IMR-90 (cell line): ENCODE data around the gene ARPC1A. TPM values are rescaled to one million over a fixed set of nuclear protein-coding genes. Genes with fewer than 3 reads are reported as not detected.

Experiments used
- ATAC-seq: fragments of 200-7000 bp; cut with Tn5 transposase; 2 replicates; pipeline ENCODE4 v1.9.1; 2020; ENCODE audit warnings: low read depth, mild to moderate bottlenecking, moderate library complexity
- BruUV-seq: library from RNA; stranded (reverse); fragments of 400-500 nt; replicated peaks from 2 replicates; lab custom pipeline; 2021; lab: Mats Ljungman, UMichigan
- CTCF ChIA-PET: fragments of 300-600 bp; formaldehyde crosslinking; extraction: SDS; loops from one replicate; lab custom pipeline; 2021; ENCODE audit warnings: antibody characterized with exemption; lab: Yijun Ruan, JAX
- POLR2A ChIA-PET: fragments of 300-600 bp; sonication (Branson Sonifier 250); formaldehyde crosslinking; loops from one replicate; lab custom pipeline; 2022; ENCODE audit warnings: antibody characterized with exemption; ENCODE audit not compliant: unreplicated experiment; lab: Charles Lee
- DNase-seq: peaks from one replicate; pipeline ENCODE4 v3.0.0; 2013
- H2AFZ ChIP-seq: replicated peaks from 2 replicates; pipeline ENCODE3; 2013; ENCODE audit warnings: low read length, mild to moderate bottlenecking; ENCODE audit not compliant: poor library complexity
- H2AK5ac ChIP-seq: 2 replicates; pipeline ENCODE4 v1.6.1; 2013; ENCODE audit warnings: low read depth, low read length, inconsistent platforms
- H2AK9ac ChIP-seq: replicated peaks from 2 replicates; pipeline ENCODE3; 2013; ENCODE audit warnings: mild to moderate bottlenecking, low read depth, low read length, moderate library complexity; ENCODE audit not compliant: poor library complexity
- H2BK120ac ChIP-seq: 2 replicates; pipeline ENCODE4 v1.6.1; 2013; ENCODE audit warnings: low read depth, low read length, inconsistent platforms
- H2BK15ac ChIP-seq: 3 replicates; pipeline ENCODE4 v1.6.1; 2013; ENCODE audit warnings: low read depth, low read length, inconsistent platforms
- H2BK20ac ChIP-seq: 2 replicates; pipeline ENCODE4 v1.6.1; 2013; ENCODE audit warnings: low read depth, mild to moderate bottlenecking, inconsistent platforms, low read length, moderate library complexity
- H2BK5ac ChIP-seq: 2 replicates; pipeline ENCODE4 v1.6.1; 2013; ENCODE audit warnings: mild to moderate bottlenecking, low read depth, low read length, inconsistent platforms; ENCODE audit not compliant: poor library complexity, severe bottlenecking
- H3K14ac ChIP-seq: replicated peaks from 2 replicates; pipeline ENCODE4 v1.6.1; 2013; ENCODE audit warnings: low read depth, low read length, inconsistent platforms
- H3K18ac ChIP-seq: 2 replicates; pipeline ENCODE4 v1.6.1; 2013; ENCODE audit warnings: low read depth, low read length, control low read depth
- H3K23ac ChIP-seq: 2 replicates; pipeline ENCODE4 v1.6.1; 2013; ENCODE audit warnings: low read depth, low read length, inconsistent platforms
- H3K27ac ChIP-seq: 2 replicates; pipeline ENCODE4 v1.5.1; 2013; ENCODE audit warnings: mild to moderate bottlenecking, control low read depth, low read length; ENCODE audit not compliant: insufficient read depth
- H3K27me3 ChIP-seq: 2 replicates; pipeline ENCODE4 v1.6.1; 2013; ENCODE audit warnings: low read length; ENCODE audit not compliant: control insufficient read depth, insufficient read depth
- H3K36me3 ChIP-seq: 2 replicates; pipeline ENCODE4 v1.6.1; 2013; ENCODE audit warnings: low read length, mixed read lengths; ENCODE audit not compliant: control insufficient read depth, insufficient read depth
- H3K4ac ChIP-seq: 2 replicates; pipeline ENCODE4 v1.6.1; 2013; ENCODE audit warnings: low read depth, low read length, inconsistent platforms
- H3K4me1 ChIP-seq: 2 replicates; pipeline ENCODE4 v1.6.1; 2013; ENCODE audit warnings: low read length, mixed read lengths; ENCODE audit not compliant: control insufficient read depth, insufficient read depth
- H3K4me2 ChIP-seq: 2 replicates; pipeline ENCODE4 v1.6.1; 2013; ENCODE audit warnings: low read depth, mild to moderate bottlenecking, control low read depth, low read length, moderate library complexity
- H3K4me3 ChIP-seq: 2 replicates; pipeline ENCODE4 v1.5.1; 2013; ENCODE audit warnings: low read depth, mild to moderate bottlenecking, control low read depth, low read length, moderate library complexity; ENCODE audit not compliant: insufficient read depth
- H3K56ac ChIP-seq: 2 replicates; pipeline ENCODE4 v1.6.1; 2013; ENCODE audit warnings: low read length, inconsistent platforms; ENCODE audit not compliant: insufficient read depth; ENCODE audit errors: extremely low read depth
- H3K79me1 ChIP-seq, 2 experiments: 2 replicates each; pipeline ENCODE4 v1.6.1; 2013; ENCODE audit warnings: low read length in 2 of 2, inconsistent platforms in 1 of 2, low read depth in 1 of 2
- H3K9ac ChIP-seq: 2 replicates; pipeline ENCODE4 v1.6.1; 2013; ENCODE audit warnings: low read depth, low read length, control low read depth
- H3K9me1 ChIP-seq: 2 replicates; pipeline ENCODE4 v1.6.1; 2013; ENCODE audit warnings: low read length, inconsistent platforms; ENCODE audit not compliant: insufficient read depth
- H3K9me3 ChIP-seq: 2 replicates; pipeline ENCODE4 v1.6.1; 2013; ENCODE audit warnings: low read length; ENCODE audit not compliant: control insufficient read depth, insufficient read depth
- H4K20me1 ChIP-seq: 2 replicates; pipeline ENCODE4 v1.6.1; 2013; ENCODE audit warnings: low read length, inconsistent platforms; ENCODE audit not compliant: insufficient read depth
- H4K5ac ChIP-seq: 2 replicates; pipeline ENCODE4 v1.6.1; 2013; ENCODE audit warnings: mild to moderate bottlenecking, low read depth, low read length, control low read depth
- H4K8ac ChIP-seq, 2 experiments: 2 replicates each; pipeline ENCODE4 v1.6.1; 2013; ENCODE audit warnings: low read depth in 2 of 2, low read length in 2 of 2, control low read depth in 1 of 2, inconsistent platforms in 1 of 2
- H4K91ac ChIP-seq: 2 replicates; pipeline ENCODE4 v1.6.1; 2013; ENCODE audit warnings: low read depth, low read length, inconsistent platforms; ENCODE audit not compliant: insufficient read depth
- MXI1 ChIP-seq: IDR thresholded peaks from 2 replicates; pipeline ENCODE4 v1.6.1; 2012; ENCODE audit warnings: low read depth, mild to moderate bottlenecking, low read length, moderate library complexity, borderline replicate concordance
- WGBS, 2 experiments: methylation state at CpG; one replicate each; pipeline versions ENCODE4 v1.1.5 to v1.1.7; 2013; ENCODE audit warnings: missing lambda C conversion rate in 2 of 2; ENCODE audit not compliant: insufficient read length in 1 of 2; ENCODE audit errors: extremely low coverage in 2 of 2; 5-methylcytosine and 5-hydroxymethylcytosine counted together
- dilution Hi-C: fragments of 300-500 bp; cut with HindIII; formaldehyde crosslinking; loops from one replicate; pipeline ENCODE4 v1.14.3; 2018; ENCODE audit warnings: low sequenced_read_pairs; ENCODE audit not compliant: unreplicated experiment
- in situ Hi-C: fragments of 300-500 bp; cut with MboI; formaldehyde crosslinking; loops from 3 replicates; pipeline ENCODE4 v1.14.3; 2019; ENCODE audit warnings: low sequenced_read_pairs, inconsistent platforms, mixed read lengths
- intact Hi-C: fragments of 100-400 bp; cut with micrococcal nuclease; formaldehyde crosslinking; loops from 2 replicates; pipeline ENCODE4 v1.10.0; 2022
- polyA plus RNA-seq, 3 experiments: library from polyadenylated mRNA; depleted of rRNA; stranded (reverse); fragments of >200 nt; gene quantifications; 2 replicates each; pipeline ENCODE4 v1.2.3, GENCODE V29; 2012; ENCODE audit warnings: low replicate concordance in 1 of 3
- total RNA-seq: library from RNA; depleted of rRNA; stranded (reverse); fragments of >200 nt; gene quantifications from 2 replicates; pipeline ENCODE4 v1.2.3, GENCODE V29; 2012
- TF ChIP-seq, protein P1 (sequence below): fragments of 150-350 bp; IDR thresholded peaks from 2 replicates; pipeline ENCODE4 v1.6.1; 2016; ENCODE audit warnings: low read depth, mild to moderate bottlenecking, low read length, moderate library complexity, borderline replicate concordance
- TF ChIP-seq, protein P2 (sequence below): conservative IDR thresholded peaks from 2 replicates; pipeline ENCODE4 v1.5.1; 2012; ENCODE audit warnings: mild to moderate bottlenecking, low read depth, low read length, improper control_type of control experiment

Gene ARPC1A
- total and polyA plus RNA-seq, 2 of the 4 experiments (the other 2 are of a cell fraction), result 253 to 327 TPM

DNA sequence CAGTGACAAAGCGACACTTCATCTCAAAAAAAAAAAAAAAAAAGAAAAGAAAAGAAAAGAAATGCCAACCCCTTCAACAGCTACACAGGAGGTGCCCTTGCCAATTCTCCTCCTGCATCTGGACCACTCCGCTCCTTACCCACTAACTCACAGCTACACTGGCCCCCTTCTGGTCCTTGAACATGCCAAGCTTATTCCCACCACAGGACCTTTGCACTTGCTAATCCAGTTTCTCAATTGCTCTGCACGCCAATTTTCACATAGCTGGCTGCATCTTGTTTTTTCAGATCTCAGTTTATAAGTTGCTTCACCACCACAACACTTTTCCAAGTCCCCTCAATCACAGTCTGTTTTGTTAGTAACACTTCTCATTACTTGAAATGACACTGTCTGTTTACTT, 77.2 kb downstream of the ARPC1A start:
- dilution Hi-C loops, result no loop called here
- peaks cover 27 to 76% of the 10 kb centered on the region in 2 experiments for H3K79me1 ChIP-seq
- POLR2A ChIA-PET, result no interaction called here
- no peaks in the 10 kb centered on the region for H3K27me3 ChIP-seq
- no peak overlapping the region for H2AK9ac ChIP-seq
- H3K27ac ChIP-seq, result no peak overlapping the region
- in situ Hi-C loops, result no loop called here
- no peaks in the 10 kb centered on the region for H3K9me3 ChIP-seq
- H3K56ac ChIP-seq, result no peak overlapping the region
- H3K23ac ChIP-seq, result no peak overlapping the region
- H4K91ac ChIP-seq, result no peak overlapping the region
- ATAC-seq (no peak), DNase-seq (no peak)
- TF ChIP-seq, protein P1, sequence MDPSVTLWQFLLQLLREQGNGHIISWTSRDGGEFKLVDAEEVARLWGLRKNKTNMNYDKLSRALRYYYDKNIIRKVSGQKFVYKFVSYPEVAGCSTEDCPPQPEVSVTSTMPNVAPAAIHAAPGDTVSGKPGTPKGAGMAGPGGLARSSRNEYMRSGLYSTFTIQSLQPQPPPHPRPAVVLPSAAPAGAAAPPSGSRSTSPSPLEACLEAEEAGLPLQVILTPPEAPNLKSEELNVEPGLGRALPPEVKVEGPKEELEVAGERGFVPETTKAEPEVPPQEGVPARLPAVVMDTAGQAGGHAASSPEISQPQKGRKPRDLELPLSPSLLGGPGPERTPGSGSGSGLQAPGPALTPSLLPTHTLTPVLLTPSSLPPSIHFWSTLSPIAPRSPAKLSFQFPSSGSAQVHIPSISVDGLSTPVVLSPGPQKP, result no peak
- no peak for TF ChIP-seq MXI1
- TF ChIP-seq, protein P2, sequence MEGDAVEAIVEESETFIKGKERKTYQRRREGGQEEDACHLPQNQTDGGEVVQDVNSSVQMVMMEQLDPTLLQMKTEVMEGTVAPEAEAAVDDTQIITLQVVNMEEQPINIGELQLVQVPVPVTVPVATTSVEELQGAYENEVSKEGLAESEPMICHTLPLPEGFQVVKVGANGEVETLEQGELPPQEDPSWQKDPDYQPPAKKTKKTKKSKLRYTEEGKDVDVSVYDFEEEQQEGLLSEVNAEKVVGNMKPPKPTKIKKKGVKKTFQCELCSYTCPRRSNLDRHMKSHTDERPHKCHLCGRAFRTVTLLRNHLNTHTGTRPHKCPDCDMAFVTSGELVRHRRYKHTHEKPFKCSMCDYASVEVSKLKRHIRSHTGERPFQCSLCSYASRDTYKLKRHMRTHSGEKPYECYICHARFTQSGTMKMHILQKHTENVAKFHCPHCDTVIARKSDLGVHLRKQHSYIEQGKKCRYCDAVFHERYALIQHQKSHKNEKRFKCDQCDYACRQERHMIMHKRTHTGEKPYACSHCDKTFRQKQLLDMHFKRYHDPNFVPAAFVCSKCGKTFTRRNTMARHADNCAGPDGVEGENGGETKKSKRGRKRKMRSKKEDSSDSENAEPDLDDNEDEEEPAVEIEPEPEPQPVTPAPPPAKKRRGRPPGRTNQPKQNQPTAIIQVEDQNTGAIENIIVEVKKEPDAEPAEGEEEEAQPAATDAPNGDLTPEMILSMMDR, result no peak
- H3K9me1 ChIP-seq, result peaks cover 12% of the 10 kb centered on the region
- H3K4me3 ChIP-seq, result no peak overlapping the region
- H4K5ac ChIP-seq, result no peak overlapping the region
- H3K14ac ChIP-seq, result no peak overlapping the region
- no peak overlapping the region for H2AFZ ChIP-seq
- no peak overlapping the region for H3K9ac ChIP-seq
- H3K4ac ChIP-seq, result no peak overlapping the region
- WGBS, 2 experiments, result 100% methylated on average over 2 of the region's 3 CpGs; no CpG with 5 or more reads in 1 of the 2 experiments
- CTCF ChIA-PET, result no interaction called here
- H2BK15ac ChIP-seq, result no peak overlapping the region
- no peak overlapping the region for H2BK5ac ChIP-seq
- intact Hi-C loops, result no loop called here
- no peak overlapping the region for H2BK20ac ChIP-seq
- no peak overlapping the region for H4K8ac ChIP-seq
- no peak overlapping the region for H2AK5ac ChIP-seq
- H3K18ac ChIP-seq, result no peak overlapping the region
- peaks cover 74% of the 10 kb centered on the region for H4K20me1 ChIP-seq
- H3K36me3 ChIP-seq, result peaks cover 55% of the 10 kb centered on the region
- no TSS peak for BruUV-seq
- no peak overlapping the region for H3K4me2 ChIP-seq
- peaks cover 11% of the 10 kb centered on the region; the same call in 1 of the 2 replicates for H3K4me1 ChIP-seq
- no peak overlapping the region for H2BK120ac ChIP-seq
